Activated B cell treated with CpG ODN at 0.5 μM for 24 hours (primary cell): ENCODE results near the gene DST. TPM values are rescaled to one million over a fixed set of nuclear protein-coding genes. Genes with fewer than 3 reads are reported as not detected.

Source experiments
- ATAC-seq: fragments of 200-7000 bp; cut with Tn5 transposase; one replicate; pipeline ENCODE4 v1.10.0; 2021; ENCODE audit warnings: low read depth, mild to moderate bottlenecking, moderate library complexity
- CTCF ChIA-PET: fragments of 350-600 bp; sonication (Branson Sonifier 250); formaldehyde crosslinking; loops from one replicate; lab custom pipeline; 2021; ENCODE audit warnings: antibody characterized with exemption; lab: Charles Lee
- POLR2A ChIA-PET: fragments of 350-600 bp; sonication (Branson Sonifier 250); formaldehyde crosslinking; loops from one replicate; lab custom pipeline; 2021; ENCODE audit warnings: antibody characterized with exemption; lab: Charles Lee
- DNase-seq: peaks from one replicate; pipeline ENCODE4 v3.0.0; 2022
- H3K27ac Mint-ChIP-seq: one replicate; pipeline ENCODE4 v1.8.0; 2020; ENCODE audit warnings: mixed read lengths
- H3K27me3 Mint-ChIP-seq: one replicate; pipeline ENCODE4 v1.8.0; 2021; ENCODE audit warnings: mixed read lengths
- H3K36me3 Mint-ChIP-seq: one replicate; pipeline ENCODE4 v1.8.0; 2021; ENCODE audit warnings: low read depth, mixed read lengths
- H3K4me1 Mint-ChIP-seq: one replicate; pipeline ENCODE4 v1.8.0; 2021; ENCODE audit warnings: mixed read lengths
- H3K4me3 Mint-ChIP-seq: one replicate; pipeline ENCODE4 v1.8.0; 2020; ENCODE audit warnings: mild to moderate bottlenecking, mixed read lengths
- H3K9me3 Mint-ChIP-seq: one replicate; pipeline ENCODE4 v1.8.0; 2020; ENCODE audit warnings: mixed read lengths
- intact Hi-C: fragments of 100-400 bp; cut with micrococcal nuclease; formaldehyde crosslinking; loops from one replicate; pipeline ENCODE4 v1.15.1; 2024
- total RNA-seq: library from RNA; stranded (reverse); gene quantifications from 2 replicates; pipeline ENCODE4 v1.2.3, GENCODE V29; 2022
- TF ChIP-seq, protein P1 (sequence below): fragments of 200-600 bp; IDR thresholded peaks from one replicate; pipeline ENCODE4 v1.8.0; 2022; ENCODE audit warnings: antibody characterized with exemption, mild to moderate bottlenecking

The DST gene
- total RNA-seq, 1 donor from 2014 or later: 1.3 TPM

DNA sequence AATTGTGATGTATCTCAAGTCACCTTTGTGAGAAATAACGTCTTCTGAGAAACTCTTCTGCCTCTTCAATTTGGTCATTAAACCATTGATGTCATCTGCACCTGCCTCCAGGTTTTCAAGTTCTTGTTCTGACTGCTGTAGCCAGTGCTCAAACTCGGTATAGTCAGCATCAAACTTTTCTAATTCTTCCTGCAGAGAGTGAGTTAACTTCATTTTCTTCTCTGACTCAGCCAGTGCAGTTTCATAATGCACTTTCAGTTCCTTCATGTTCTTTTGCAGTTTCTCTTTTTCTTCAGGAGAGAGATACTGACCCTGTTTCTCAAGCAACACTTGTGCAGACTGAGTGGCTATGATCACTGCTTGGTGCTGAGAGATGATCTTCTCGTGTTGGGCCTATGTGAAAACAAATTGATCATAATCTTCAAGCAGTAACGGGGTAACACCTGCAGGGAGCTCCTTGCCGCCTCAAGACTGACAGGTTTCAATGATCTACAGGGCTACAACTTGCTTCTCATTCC lies 48.8 kb downstream of the DST start:
- intact Hi-C loops: loop anchor here (2.0 to 10.0 kb wide), 5 partner anchors 23 to 1319 kb away; partner anchors contain the start of gene PRIM2
- Mint-ChIP-seq H3K4me1 (peaks cover 26% of the 10 kb centered on the region), H3K36me3 (no peaks in the 10 kb centered on the region), H3K4me3 (peak overlapping the region; percentile 21), H3K27me3 (no peaks in the 10 kb centered on the region), H3K27ac (no peak overlapping the region), H3K9me3 (no peaks in the 10 kb centered on the region)
- CTCF ChIA-PET: interaction anchor here (1.0 to 2.9 kb wide), 5 partner anchors 12 to 232 kb away, joined by 4 to 12 read pairs (median 5); no protein-coding TSS in a partner anchor
- DNase-seq: no peak
- peak; percentile 82 for ATAC-seq
- POLR2A ChIA-PET: interaction anchor here (0.6 kb wide), 1 partner anchor 35 kb away, joined by 3 read pairs; no protein-coding TSS in a partner anchor
- TF ChIP-seq, protein P1, sequence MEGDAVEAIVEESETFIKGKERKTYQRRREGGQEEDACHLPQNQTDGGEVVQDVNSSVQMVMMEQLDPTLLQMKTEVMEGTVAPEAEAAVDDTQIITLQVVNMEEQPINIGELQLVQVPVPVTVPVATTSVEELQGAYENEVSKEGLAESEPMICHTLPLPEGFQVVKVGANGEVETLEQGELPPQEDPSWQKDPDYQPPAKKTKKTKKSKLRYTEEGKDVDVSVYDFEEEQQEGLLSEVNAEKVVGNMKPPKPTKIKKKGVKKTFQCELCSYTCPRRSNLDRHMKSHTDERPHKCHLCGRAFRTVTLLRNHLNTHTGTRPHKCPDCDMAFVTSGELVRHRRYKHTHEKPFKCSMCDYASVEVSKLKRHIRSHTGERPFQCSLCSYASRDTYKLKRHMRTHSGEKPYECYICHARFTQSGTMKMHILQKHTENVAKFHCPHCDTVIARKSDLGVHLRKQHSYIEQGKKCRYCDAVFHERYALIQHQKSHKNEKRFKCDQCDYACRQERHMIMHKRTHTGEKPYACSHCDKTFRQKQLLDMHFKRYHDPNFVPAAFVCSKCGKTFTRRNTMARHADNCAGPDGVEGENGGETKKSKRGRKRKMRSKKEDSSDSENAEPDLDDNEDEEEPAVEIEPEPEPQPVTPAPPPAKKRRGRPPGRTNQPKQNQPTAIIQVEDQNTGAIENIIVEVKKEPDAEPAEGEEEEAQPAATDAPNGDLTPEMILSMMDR: no peak

DNA sequence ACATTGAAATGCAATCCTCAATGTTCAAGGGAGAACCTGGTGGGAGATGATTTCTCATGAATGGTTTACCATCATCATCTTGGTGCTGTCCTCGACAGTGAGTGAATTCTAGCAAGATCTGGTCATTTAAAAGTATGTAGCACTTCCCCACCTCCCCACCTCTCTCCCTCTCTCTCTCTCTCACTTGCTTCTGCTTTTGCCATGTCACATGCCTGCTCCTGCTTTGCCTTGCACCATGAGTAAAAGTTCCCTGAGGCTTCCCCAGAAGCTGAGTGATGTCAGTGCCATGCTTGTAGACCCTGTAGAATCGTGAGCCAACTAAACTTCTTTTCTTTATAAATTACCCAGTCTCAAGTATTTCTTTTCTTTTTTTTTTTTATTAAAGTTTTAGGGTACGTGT lies 60.5 kb downstream of the DST start:
- ATAC-seq: no peak
- no peak overlapping the region for H3K4me3 Mint-ChIP-seq
- intact Hi-C loops: no loop called here
- H3K36me3 Mint-ChIP-seq: no peaks in the 10 kb centered on the region
- H3K27me3 Mint-ChIP-seq: no peaks in the 10 kb centered on the region
- H3K4me1 Mint-ChIP-seq: no peaks in the 10 kb centered on the region
- POLR2A ChIA-PET: no interaction called here
- DNase-seq: no peak
- no peak overlapping the region for H3K27ac Mint-ChIP-seq
- TF ChIP-seq, protein P1: no peak
- CTCF ChIA-PET: interaction anchor here (1.8 kb wide), 1 partner anchor 12 kb away, joined by 4 read pairs; no protein-coding TSS in a partner anchor
- H3K9me3 Mint-ChIP-seq: no peaks in the 10 kb centered on the region

DNA sequence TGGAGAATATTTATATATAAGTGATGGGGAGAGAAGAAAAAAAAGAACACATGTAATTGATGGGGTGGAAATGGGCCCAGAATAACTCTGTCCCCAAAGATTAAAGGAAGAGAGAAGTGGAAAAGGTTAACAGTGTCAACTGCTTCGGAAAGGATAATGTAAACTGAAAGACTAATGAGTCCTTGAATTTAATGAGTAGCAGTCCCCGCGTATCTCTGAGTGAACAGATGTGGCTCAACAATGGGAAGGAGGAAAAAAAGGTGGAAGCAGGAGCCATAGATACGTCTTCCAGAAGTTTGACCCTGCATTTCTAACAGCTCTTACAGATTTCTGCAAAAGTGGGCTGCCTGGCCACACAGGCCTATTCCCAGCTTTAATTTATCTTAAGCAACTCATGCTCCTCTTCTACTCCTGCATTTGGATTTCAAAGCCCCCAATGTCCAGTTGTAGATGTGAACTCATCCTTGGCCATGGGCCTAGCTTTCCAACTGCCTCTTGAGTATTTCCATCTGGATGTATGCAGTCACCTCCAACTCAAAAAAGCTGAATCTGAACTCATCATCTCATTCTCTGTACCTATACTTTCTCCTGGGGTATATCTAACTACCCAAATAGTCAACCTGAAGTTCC lies 61.3 kb downstream of the DST start:
- intact Hi-C loops: no loop called here
- Mint-ChIP-seq H3K9me3 (no peaks in the 10 kb centered on the region), H3K27me3 (no peaks in the 10 kb centered on the region), H3K4me1 (no peaks in the 10 kb centered on the region), H3K27ac (no peak overlapping the region), H3K4me3 (no peak overlapping the region), H3K36me3 (no peaks in the 10 kb centered on the region)
- POLR2A ChIA-PET: no interaction called here
- CTCF ChIA-PET: interaction anchor here (1.8 kb wide), 1 partner anchor 13 kb away, joined by 4 read pairs; no protein-coding TSS in a partner anchor
- no peak for ATAC-seq
- TF ChIP-seq, protein P1: no peak
- no peak for DNase-seq

DNA sequence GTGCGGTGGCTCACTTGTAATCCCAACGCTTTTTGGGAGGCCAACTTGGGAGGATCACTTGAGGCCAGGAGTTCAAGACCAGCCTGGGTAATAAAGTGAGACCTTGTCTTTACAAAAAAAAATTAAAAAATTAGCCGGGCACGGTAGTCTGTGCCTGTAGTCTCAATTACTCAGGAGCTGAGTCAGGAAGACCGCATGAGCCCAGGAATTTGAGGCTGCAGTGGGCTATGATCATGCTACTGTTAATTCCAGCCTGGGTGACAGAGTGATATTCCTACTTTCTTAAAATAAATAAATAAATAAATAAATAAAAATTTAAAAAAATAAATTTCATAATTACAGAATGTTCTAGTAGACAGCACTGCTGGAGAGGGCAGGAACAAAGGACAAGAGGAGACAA lies 62.4 kb downstream of the DST start:
- POLR2A ChIA-PET: no interaction called here
- Mint-ChIP-seq H3K36me3 (no peaks in the 10 kb centered on the region), H3K27me3 (no peaks in the 10 kb centered on the region), H3K4me3 (no peak overlapping the region), H3K4me1 (no peaks in the 10 kb centered on the region), H3K27ac (no peak overlapping the region), H3K9me3 (no peaks in the 10 kb centered on the region)
- intact Hi-C loops: no loop called here
- no peak for ATAC-seq
- DNase-seq: no peak
- TF ChIP-seq, protein P1: no peak
- CTCF ChIA-PET: interaction anchor here (0.7 to 1.5 kb wide), 2 partner anchors 9 to 12 kb away, joined by 3 read pairs; no protein-coding TSS in a partner anchor

DNA sequence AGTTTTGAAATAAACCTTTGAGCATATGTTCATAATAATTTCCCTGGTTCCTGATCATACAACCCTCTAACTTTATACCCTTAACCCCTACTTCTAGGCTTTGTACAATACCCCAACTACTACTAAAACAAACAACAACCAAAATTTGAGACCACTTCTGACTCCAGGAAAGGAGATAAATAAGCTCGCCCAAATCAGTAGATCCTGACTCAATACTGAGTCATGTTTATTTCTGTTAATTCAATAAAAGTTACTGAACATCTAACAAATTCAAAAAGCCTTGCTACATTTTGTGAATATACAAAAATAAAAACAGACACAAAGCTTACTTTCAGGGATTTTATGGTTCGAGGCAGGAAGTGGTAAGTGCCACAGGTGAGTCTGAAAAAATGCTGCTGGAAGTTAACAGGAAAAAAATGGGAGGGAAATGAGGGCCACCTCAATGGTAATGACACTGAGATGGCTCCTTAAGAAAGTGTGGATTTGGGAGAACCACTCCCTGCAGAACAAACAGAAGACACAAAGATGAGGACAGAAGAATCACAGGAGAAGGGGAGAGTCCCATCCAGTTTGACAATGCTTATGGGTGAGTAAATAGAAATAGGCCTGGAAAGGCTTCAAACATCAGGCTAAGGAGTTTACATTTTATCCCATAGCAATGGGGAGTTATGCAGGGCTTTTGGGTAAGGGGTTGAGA lies 63.4 kb downstream of the DST start:
- TF ChIP-seq, protein P1: no peak
- CTCF ChIA-PET: interaction anchor here (0.7 to 1.5 kb wide), 2 partner anchors 8 to 13 kb away, joined by 3 read pairs; no protein-coding TSS in a partner anchor
- POLR2A ChIA-PET: no interaction called here
- no peaks in the 10 kb centered on the region for H3K27me3 Mint-ChIP-seq
- no peak overlapping the region for H3K4me3 Mint-ChIP-seq
- no peaks in the 10 kb centered on the region for H3K9me3 Mint-ChIP-seq
- H3K36me3 Mint-ChIP-seq: no peaks in the 10 kb centered on the region
- no peak overlapping the region for H3K27ac Mint-ChIP-seq
- intact Hi-C loops: no loop called here
- ATAC-seq: no peak
- DNase-seq: no peak
- H3K4me1 Mint-ChIP-seq: no peaks in the 10 kb centered on the region
